Measurements from ENCODE around the gene CACTIN.

Gene CACTIN

GRCh38 chr19:3642987-3643673 is 16.5 kb upstream of the CACTIN start:
- TF ChIP-seq CTCF (conservative IDR thresholded peaks at IDR 0.05; ENCODE audit: low read depth, low read length), result no peak

GRCh38 chr19:3642296-3642695 is 15.7 kb upstream of the CACTIN start:
- no peaks in the 10 kb centered on the region for H4K20me1 ChIP-seq (ENCODE audit: insufficient read depth)
- H3K36me3 ChIP-seq (ENCODE audit: insufficient read depth), result no peaks in the 10 kb centered on the region
- H3K27ac ChIP-seq, result no peak overlapping the region
- H2AFZ ChIP-seq (ENCODE audit: low read depth), result no peak overlapping the region
- H3K4me2 ChIP-seq, result no peak overlapping the region
- TF ChIP-seq CTCF (conservative IDR thresholded peaks at IDR 0.05; ENCODE audit: low read depth, low read length), result no peak
- H3K27me3 ChIP-seq (ENCODE audit: insufficient read depth, low read depth), result no peaks in the 10 kb centered on the region
- no peak overlapping the region for H3K9ac ChIP-seq
- H3K4me1 ChIP-seq (ENCODE audit: low read depth, poor library complexity, severe bottlenecking), result no peaks in the 10 kb centered on the region
- H3K79me2 ChIP-seq (ENCODE audit: insufficient read depth, low read depth), result no peaks in the 10 kb centered on the region
- H3K4me3 ChIP-seq (IDR thresholded peaks at IDR 0.05; ENCODE audit: insufficient read depth, low read depth, low read length), result no peak overlapping the region

More at GRCh38 chr19:3642987-3643673, 16.5 kb upstream of the CACTIN start:
- Histone ChIP-seq H3K4me2 (no peak overlapping the region), H3K4me1 (ENCODE audit: low read depth, poor library complexity, severe bottlenecking) (no peaks in the 10 kb centered on the region), H2AFZ (ENCODE audit: low read depth) (no peak overlapping the region), H3K9ac (no peak overlapping the region), H3K79me2 (ENCODE audit: insufficient read depth, low read depth) (no peaks in the 10 kb centered on the region), H3K27me3 (ENCODE audit: insufficient read depth, low read depth) (no peaks in the 10 kb centered on the region), H3K36me3 (ENCODE audit: insufficient read depth) (no peaks in the 10 kb centered on the region), H4K20me1 (ENCODE audit: insufficient read depth) (no peaks in the 10 kb centered on the region), H3K4me3 (IDR thresholded peaks at IDR 0.05; ENCODE audit: insufficient read depth, low read depth, low read length) (no peak overlapping the region), H3K27ac (no peak overlapping the region)

- no peak overlapping the region for H3K4me3 ChIP-seq (IDR thresholded peaks at IDR 0.05; ENCODE audit: insufficient read depth, low read depth, low read length)
- H3K4me1 ChIP-seq (ENCODE audit: low read depth, poor library complexity, severe bottlenecking), result no peaks in the 10 kb centered on the region
- H2AFZ ChIP-seq (ENCODE audit: low read depth), result no peak overlapping the region
- H3K4me2 ChIP-seq, result no peak overlapping the region
- H3K27me3 ChIP-seq (ENCODE audit: insufficient read depth, low read depth), result no peaks in the 10 kb centered on the region
- H3K9ac ChIP-seq, result no peak overlapping the region
- no peaks in the 10 kb centered on the region for H3K79me2 ChIP-seq (ENCODE audit: insufficient read depth, low read depth)
- H3K36me3 ChIP-seq (ENCODE audit: insufficient read depth), result no peaks in the 10 kb centered on the region
- no peak overlapping the region for H3K27ac ChIP-seq
- no peak for TF ChIP-seq CTCF (conservative IDR thresholded peaks at IDR 0.05; ENCODE audit: low read depth, low read length)
- H4K20me1 ChIP-seq (ENCODE audit: insufficient read depth), result no peaks in the 10 kb centered on the region
Measured at GRCh38 chr19:3641515-3642269, 15.1 kb upstream of the CACTIN start.

- no peak for TF ChIP-seq CTCF (conservative IDR thresholded peaks at IDR 0.05; ENCODE audit: low read depth, low read length)
- Histone ChIP-seq H3K4me1 (ENCODE audit: low read depth, poor library complexity, severe bottlenecking) (no peaks in the 10 kb centered on the region), H4K20me1 (ENCODE audit: insufficient read depth) (no peaks in the 10 kb centered on the region), H3K4me3 (IDR thresholded peaks at IDR 0.05; ENCODE audit: insufficient read depth, low read depth, low read length) (no peak overlapping the region), H3K27ac (no peak overlapping the region), H3K4me2 (no peak overlapping the region), H3K36me3 (ENCODE audit: insufficient read depth) (no peaks in the 10 kb centered on the region), H2AFZ (ENCODE audit: low read depth) (no peak overlapping the region), H3K27me3 (ENCODE audit: insufficient read depth, low read depth) (no peaks in the 10 kb centered on the region), H3K9ac (no peak overlapping the region), H3K79me2 (ENCODE audit: insufficient read depth, low read depth) (no peaks in the 10 kb centered on the region)
Measured at GRCh38 chr19:3639479-3639878, 12.9 kb upstream of the CACTIN start.
